Measurements from ENCODE around the gene GABRR1. TPM values are rescaled to one million over a fixed set of nuclear protein-coding genes. Genes with fewer than 3 reads are reported as not detected.

GABRR1 gene
- total and polyA plus RNA-seq, 8 donors: 0.15 to 0.45 TPM; not detected in 6

- intact Hi-C loops (cut with DNase I; ENCODE audit: low total_unique reads): no loop called here
- no peaks in the 10 kb centered on the region for H3K4me1 ChIP-seq
Measured at GRCh38 chr6:89208551-89208950, 8.6 kb downstream of the GABRR1 start.

GRCh38 chr6:89205819-89206218, 11.3 kb downstream of the GABRR1 start:
- Histone ChIP-seq H3K9me3 (no peaks in the 10 kb centered on the region), H3K4me3 (no peak overlapping the region), H3K4me1 (no peaks in the 10 kb centered on the region), H3K36me3 (no peaks in the 10 kb centered on the region), H3K27ac (no peak overlapping the region), H3K27me3 (no peaks in the 10 kb centered on the region)
- 70 to 76% (median 71%) methylated on average over 4 of the region's 4 CpGs for WGBS, 5 donors
- TF ChIP-seq POLR2A (IDR thresholded peaks at IDR 0.05) (no peak), EP300 (IDR thresholded peaks at IDR 0.05) (no peak), POLR2AphosphoS5 (IDR thresholded peaks at IDR 0.05) (no peak)
- TF ChIP-seq, protein P1, sequence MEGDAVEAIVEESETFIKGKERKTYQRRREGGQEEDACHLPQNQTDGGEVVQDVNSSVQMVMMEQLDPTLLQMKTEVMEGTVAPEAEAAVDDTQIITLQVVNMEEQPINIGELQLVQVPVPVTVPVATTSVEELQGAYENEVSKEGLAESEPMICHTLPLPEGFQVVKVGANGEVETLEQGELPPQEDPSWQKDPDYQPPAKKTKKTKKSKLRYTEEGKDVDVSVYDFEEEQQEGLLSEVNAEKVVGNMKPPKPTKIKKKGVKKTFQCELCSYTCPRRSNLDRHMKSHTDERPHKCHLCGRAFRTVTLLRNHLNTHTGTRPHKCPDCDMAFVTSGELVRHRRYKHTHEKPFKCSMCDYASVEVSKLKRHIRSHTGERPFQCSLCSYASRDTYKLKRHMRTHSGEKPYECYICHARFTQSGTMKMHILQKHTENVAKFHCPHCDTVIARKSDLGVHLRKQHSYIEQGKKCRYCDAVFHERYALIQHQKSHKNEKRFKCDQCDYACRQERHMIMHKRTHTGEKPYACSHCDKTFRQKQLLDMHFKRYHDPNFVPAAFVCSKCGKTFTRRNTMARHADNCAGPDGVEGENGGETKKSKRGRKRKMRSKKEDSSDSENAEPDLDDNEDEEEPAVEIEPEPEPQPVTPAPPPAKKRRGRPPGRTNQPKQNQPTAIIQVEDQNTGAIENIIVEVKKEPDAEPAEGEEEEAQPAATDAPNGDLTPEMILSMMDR (IDR thresholded peaks at IDR 0.05): no peak
- no peak for DNase-seq
- intact Hi-C loops (cut with DNase I; ENCODE audit: low total_unique reads): no loop called here

More at GRCh38 chr6:89208551-89208950, 8.6 kb downstream of the GABRR1 start:
- WGBS, 5 donors: 65 to 87% (median 78%) methylated on average over 4 of the region's 4 CpGs
- TF ChIP-seq POLR2AphosphoS5 (IDR thresholded peaks at IDR 0.05) (no peak), POLR2A (IDR thresholded peaks at IDR 0.05) (no peak), EP300 (IDR thresholded peaks at IDR 0.05) (no peak)
- TF ChIP-seq, protein P1 (IDR thresholded peaks at IDR 0.05): no peak
- no peaks in the 10 kb centered on the region for H3K9me3 ChIP-seq
- no peaks in the 10 kb centered on the region for H3K36me3 ChIP-seq
- H3K27ac ChIP-seq: no peak overlapping the region
- no peak overlapping the region for H3K4me3 ChIP-seq
- peak in 1 of 2 donors; percentile 49 for DNase-seq
- no peaks in the 10 kb centered on the region for H3K27me3 ChIP-seq

DNA sequence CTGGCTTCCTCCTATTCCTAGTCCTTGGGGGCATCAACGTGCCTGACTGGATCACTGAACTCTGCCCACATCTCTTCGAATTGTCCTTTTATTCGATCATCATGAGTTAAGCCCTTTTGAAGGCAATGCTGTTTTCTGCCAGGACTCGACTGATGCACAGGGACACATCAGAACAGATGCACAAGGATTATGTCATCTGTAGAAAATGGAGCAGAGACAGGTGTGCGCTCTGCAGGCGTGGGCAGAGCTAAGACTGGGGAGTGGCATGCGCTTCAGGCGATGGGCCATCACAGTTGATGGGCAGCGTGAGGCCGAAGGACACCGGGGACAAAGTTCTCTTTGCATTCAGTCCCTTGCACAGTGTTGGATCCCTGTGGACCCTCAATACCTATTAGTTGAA, 13.1 kb downstream of the GABRR1 start:
- H3K4me1 ChIP-seq: no peaks in the 10 kb centered on the region
- intact Hi-C loops (cut with DNase I; ENCODE audit: low total_unique reads): no loop called here

DNA sequence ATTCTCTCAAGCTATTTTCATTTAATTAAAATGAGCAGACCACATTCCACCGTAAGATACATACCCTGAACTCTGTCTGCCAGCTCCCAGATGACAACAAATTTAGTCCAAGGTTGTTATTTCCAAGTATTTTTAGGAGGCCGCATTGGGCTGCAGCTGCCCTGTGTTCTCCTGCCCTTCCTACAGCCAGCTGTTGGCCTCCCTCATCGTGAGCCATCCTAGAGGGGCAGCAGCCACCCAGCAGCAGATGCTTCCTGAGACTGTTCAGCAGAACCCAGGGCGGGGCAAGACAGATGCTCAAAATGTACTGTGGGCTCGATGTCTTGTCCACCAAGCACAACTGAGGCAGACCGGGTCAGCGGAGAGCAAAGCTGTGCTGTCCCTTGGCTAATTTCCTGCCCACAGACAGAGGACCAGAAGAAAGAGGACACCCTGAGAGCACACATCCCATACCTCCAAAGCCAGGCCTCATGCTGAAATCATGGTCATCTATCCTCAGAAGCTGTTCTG, 16.4 kb downstream of the GABRR1 start:
- 88 to 91% (median 89%) methylated on average over 6 to 7 of the region's 7 CpGs for WGBS, 5 donors

More for the DNA sequence above, 13.1 kb downstream of the GABRR1 start:
- TF ChIP-seq, protein P1 (IDR thresholded peaks at IDR 0.05): no peak
- TF ChIP-seq POLR2A (IDR thresholded peaks at IDR 0.05): no peak
- TF ChIP-seq POLR2AphosphoS5 (IDR thresholded peaks at IDR 0.05): no peak
- Histone ChIP-seq H3K4me3 (no peak overlapping the region), H3K27ac (no peak overlapping the region), H3K27me3 (no peaks in the 10 kb centered on the region), H3K9me3 (no peaks in the 10 kb centered on the region), H3K36me3 (no peaks in the 10 kb centered on the region)
- 84 to 90% (median 87%) methylated on average over 11 of the region's 11 CpGs for WGBS, 5 donors
- DNase-seq: no peak

More for the DNA sequence above, 16.4 kb downstream of the GABRR1 start:
- TF ChIP-seq, protein P1 (IDR thresholded peaks at IDR 0.05): no peak
- TF ChIP-seq POLR2A (IDR thresholded peaks at IDR 0.05) (no peak), EP300 (IDR thresholded peaks at IDR 0.05) (no peak), POLR2AphosphoS5 (IDR thresholded peaks at IDR 0.05) (no peak)
- Histone ChIP-seq H3K9me3 (peaks cover 0 to 5% (median 3%) of the 10 kb centered on the region in 4 donors), H3K36me3 (no peaks in the 10 kb centered on the region), H3K27me3 (no peaks in the 10 kb centered on the region), H3K27ac (no peak overlapping the region), H3K4me3 (no peak overlapping the region), H3K4me1 (no peaks in the 10 kb centered on the region)
- no peak for DNase-seq
- intact Hi-C loops (cut with DNase I; ENCODE audit: low total_unique reads): no loop called here

All from stomach (tissue), 9 donors.